ENCODE measurements around the gene MMP15. TPM values are rescaled to one million over a fixed set of nuclear protein-coding genes. Genes with fewer than 3 reads are reported as not detected.

Gene MMP15
- total RNA-seq, 2 donors from 2014 or later, result 22.3 to 35.3 TPM

DNA sequence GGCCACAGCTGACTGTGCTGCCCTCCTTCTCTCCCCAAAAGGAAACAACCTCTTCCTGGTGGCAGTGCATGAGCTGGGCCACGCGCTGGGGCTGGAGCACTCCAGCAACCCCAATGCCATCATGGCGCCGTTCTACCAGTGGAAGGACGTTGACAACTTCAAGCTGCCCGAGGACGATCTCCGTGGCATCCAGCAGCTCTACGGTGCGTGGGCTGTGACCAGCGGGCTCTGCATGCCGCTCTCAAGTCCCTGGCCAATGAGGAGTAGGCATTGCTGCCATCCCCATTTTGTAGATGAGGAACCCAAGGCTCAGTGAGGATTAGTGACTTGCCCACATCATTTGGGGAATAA is 14.9 kb downstream of the MMP15 start:
- ATAC-seq (no peak), DNase-seq (no peak)
- peaks cover 0 to 9% of the 10 kb centered on the region in 2 donors for H3K36me3 ChIP-seq (replicated peaks in 1 of 2; ENCODE audit: insufficient read depth in 1 of 2, low read depth in 2 of 2)
- no peaks in the 10 kb centered on the region for H3K27me3 ChIP-seq
- H3K4me1 ChIP-seq, result peaks cover 31% of the 10 kb centered on the region
- intact Hi-C loops (cut with DNase I), result no loop called here
- no peak overlapping the region for H3K4me3 ChIP-seq
- TF ChIP-seq POLR2A (IDR thresholded peaks at IDR 0.05) (no peak), CTCF (IDR thresholded peaks at IDR 0.05) (no peak)
- no peaks in the 10 kb centered on the region for H3K9me3 ChIP-seq
- 88 to 97% methylated on average over 9 to 12 of the region's 12 CpGs for WGBS, 2 donors
- H3K27ac ChIP-seq, result no peak overlapping the region

- no peak for ATAC-seq
- no peak overlapping the region for H3K27ac ChIP-seq
- WGBS, 2 donors, result 78 to 88% methylated on average over 6 to 13 of the region's 14 CpGs
- peaks cover 0 to 9% of the 10 kb centered on the region in 2 donors for H3K36me3 ChIP-seq (replicated peaks in 1 of 2; ENCODE audit: insufficient read depth in 1 of 2, low read depth in 2 of 2)
- peaks cover 25% of the 10 kb centered on the region for H3K4me1 ChIP-seq
- TF ChIP-seq CTCF (IDR thresholded peaks at IDR 0.05), result no peak
- no peak for TF ChIP-seq POLR2A (IDR thresholded peaks at IDR 0.05)
- intact Hi-C loops (cut with DNase I), result no loop called here
- no peaks in the 10 kb centered on the region for H3K9me3 ChIP-seq
- DNase-seq, result no peak
- no peak overlapping the region for H3K4me3 ChIP-seq
- no peaks in the 10 kb centered on the region for H3K27me3 ChIP-seq
Measured at GRCh38 chr16:58040945-58041627, 15.5 kb downstream of the MMP15 start.

GRCh38 chr16:58041628-58041955 is 16.0 kb downstream of the MMP15 start:
- H3K4me3 ChIP-seq, result no peak overlapping the region
- peaks cover 20% of the 10 kb centered on the region for H3K4me1 ChIP-seq
- no peak overlapping the region for H3K27ac ChIP-seq
- TF ChIP-seq CTCF (IDR thresholded peaks at IDR 0.05), result no peak
- TF ChIP-seq POLR2A (IDR thresholded peaks at IDR 0.05), result no peak
- no peaks in the 10 kb centered on the region for H3K9me3 ChIP-seq
- no peaks in the 10 kb centered on the region for H3K27me3 ChIP-seq
- intact Hi-C loops (cut with DNase I), result no loop called here
- H3K36me3 ChIP-seq (replicated peaks in 1 of 2; ENCODE audit: insufficient read depth in 1 of 2, low read depth in 2 of 2), result peaks cover 0 to 9% of the 10 kb centered on the region in 2 donors
- WGBS, 2 donors, result 70 to 80% methylated on average over 1 to 2 of the region's 18 CpGs
- DNase-seq, result no peak
- ATAC-seq, result no peak

DNA sequence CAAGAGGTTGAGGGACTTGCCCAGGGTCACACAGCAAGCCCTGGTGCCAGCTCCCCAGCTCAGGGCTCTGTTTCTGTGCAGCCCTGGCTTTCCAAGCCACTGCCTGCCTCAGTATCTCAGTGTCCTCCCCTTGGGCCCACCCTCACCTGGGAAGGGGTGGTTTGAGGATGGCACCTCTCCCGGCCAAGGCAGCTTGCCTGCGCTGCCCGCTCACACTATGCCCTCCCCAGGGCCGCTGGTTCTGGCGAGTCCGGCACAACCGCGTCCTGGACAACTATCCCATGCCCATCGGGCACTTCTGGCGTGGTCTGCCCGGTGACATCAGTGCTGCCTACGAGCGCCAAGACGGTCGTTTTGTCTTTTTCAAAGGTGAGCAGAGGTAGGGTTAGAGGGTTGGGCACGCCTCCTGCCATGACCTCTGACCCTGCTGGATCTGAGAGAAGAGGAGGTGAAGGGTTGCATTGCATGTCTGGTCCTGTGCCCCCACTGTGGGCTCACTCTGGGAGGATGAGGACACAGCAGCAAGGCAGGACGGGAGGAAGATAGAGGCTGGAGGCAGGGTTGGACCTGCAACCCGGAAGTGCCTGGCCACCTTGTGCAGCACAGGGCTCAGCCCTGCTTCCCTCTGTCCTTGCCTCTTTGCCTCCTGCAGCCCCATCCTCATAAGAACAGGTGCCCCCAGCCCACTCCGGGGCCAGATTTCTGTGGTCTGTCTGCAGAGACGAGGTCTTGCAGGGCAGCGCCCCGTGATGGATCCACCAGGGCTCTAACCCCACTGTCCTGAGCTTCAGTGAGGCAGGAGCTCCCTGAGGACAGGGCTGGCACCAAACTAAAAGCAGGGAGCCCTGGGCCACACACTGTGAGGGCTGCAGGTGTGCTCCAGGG is 16.7 kb downstream of the MMP15 start:
- no peaks in the 10 kb centered on the region for H3K27me3 ChIP-seq
- intact Hi-C loops (cut with DNase I), result no loop called here
- WGBS, 2 donors, result 93 to 97% methylated on average over 20 to 21 of the region's 22 CpGs
- no peak overlapping the region for H3K27ac ChIP-seq
- DNase-seq, result no peak
- H3K36me3 ChIP-seq (replicated peaks in 1 of 2; ENCODE audit: insufficient read depth in 1 of 2, low read depth in 2 of 2), result peaks cover 0 to 9% of the 10 kb centered on the region in 2 donors
- TF ChIP-seq CTCF (IDR thresholded peaks at IDR 0.05) (no peak), POLR2A (IDR thresholded peaks at IDR 0.05) (no peak)
- peaks cover 19% of the 10 kb centered on the region for H3K4me1 ChIP-seq
- ATAC-seq, result no peak
- no peaks in the 10 kb centered on the region for H3K9me3 ChIP-seq
- no peak overlapping the region for H3K4me3 ChIP-seq
